ENCODE data around the gene LYZ.

GRCh38 chr12:69324797-69325466 is 23.2 kb upstream of the LYZ start:
- TF ChIP-seq, protein P1, sequence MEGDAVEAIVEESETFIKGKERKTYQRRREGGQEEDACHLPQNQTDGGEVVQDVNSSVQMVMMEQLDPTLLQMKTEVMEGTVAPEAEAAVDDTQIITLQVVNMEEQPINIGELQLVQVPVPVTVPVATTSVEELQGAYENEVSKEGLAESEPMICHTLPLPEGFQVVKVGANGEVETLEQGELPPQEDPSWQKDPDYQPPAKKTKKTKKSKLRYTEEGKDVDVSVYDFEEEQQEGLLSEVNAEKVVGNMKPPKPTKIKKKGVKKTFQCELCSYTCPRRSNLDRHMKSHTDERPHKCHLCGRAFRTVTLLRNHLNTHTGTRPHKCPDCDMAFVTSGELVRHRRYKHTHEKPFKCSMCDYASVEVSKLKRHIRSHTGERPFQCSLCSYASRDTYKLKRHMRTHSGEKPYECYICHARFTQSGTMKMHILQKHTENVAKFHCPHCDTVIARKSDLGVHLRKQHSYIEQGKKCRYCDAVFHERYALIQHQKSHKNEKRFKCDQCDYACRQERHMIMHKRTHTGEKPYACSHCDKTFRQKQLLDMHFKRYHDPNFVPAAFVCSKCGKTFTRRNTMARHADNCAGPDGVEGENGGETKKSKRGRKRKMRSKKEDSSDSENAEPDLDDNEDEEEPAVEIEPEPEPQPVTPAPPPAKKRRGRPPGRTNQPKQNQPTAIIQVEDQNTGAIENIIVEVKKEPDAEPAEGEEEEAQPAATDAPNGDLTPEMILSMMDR (IDR thresholded peaks at IDR 0.05; ENCODE audit: low read length), result no peak
- no peak for TF ChIP-seq EZH2 (IDR thresholded peaks at IDR 0.05; ENCODE audit: borderline replicate concordance, low read length)
